ENCODE measurements around the gene LONRF2.

The LONRF2 gene

GRCh38 chr2:100236166-100236565 is 86.1 kb downstream of the LONRF2 start:
- no peak for DNase-seq (ENCODE audit: low read depth, low spot score)

- no peak for DNase-seq (ENCODE audit: low read depth, low spot score)
Measured at GRCh38 chr2:100235581-100235980, 86.7 kb downstream of the LONRF2 start.

- no peak for DNase-seq (ENCODE audit: low read depth, low spot score)
Measured at GRCh38 chr2:100235098-100235497, 87.2 kb downstream of the LONRF2 start.

GRCh38 chr2:100234141-100234540 is 88.2 kb downstream of the LONRF2 start:
- DNase-seq (ENCODE audit: low read depth, low spot score): no peak

- DNase-seq (ENCODE audit: low read depth, low spot score): no peak
Measured at GRCh38 chr2:100233061-100233460, 89.2 kb downstream of the LONRF2 start.

- no peak for DNase-seq (ENCODE audit: low read depth, low spot score)
Measured at GRCh38 chr2:100230754-100231153, 91.5 kb downstream of the LONRF2 start.

- no peak for DNase-seq (ENCODE audit: low read depth, low spot score)
Measured at GRCh38 chr2:100228967-100229366, 93.3 kb downstream of the LONRF2 start.

GRCh38 chr2:100228415-100228814 is 93.9 kb downstream of the LONRF2 start:
- no peak for DNase-seq (ENCODE audit: low read depth, low spot score)

- no peak for DNase-seq (ENCODE audit: low read depth, low spot score)
Measured at GRCh38 chr2:100224988-100225710, 97.2 kb downstream of the LONRF2 start.

- no peak for DNase-seq (ENCODE audit: low read depth, low spot score)
Measured at GRCh38 chr2:100223502-100223901, 98.8 kb downstream of the LONRF2 start.
